ENCODE data around the gene PPM1H. TPM values are rescaled to one million over a fixed set of nuclear protein-coding genes. Genes with fewer than 3 reads are reported as not detected.

PPM1H gene
- total RNA-seq, 2 donors from 2014 or later = 27.0 to 46.9 TPM

DNA sequence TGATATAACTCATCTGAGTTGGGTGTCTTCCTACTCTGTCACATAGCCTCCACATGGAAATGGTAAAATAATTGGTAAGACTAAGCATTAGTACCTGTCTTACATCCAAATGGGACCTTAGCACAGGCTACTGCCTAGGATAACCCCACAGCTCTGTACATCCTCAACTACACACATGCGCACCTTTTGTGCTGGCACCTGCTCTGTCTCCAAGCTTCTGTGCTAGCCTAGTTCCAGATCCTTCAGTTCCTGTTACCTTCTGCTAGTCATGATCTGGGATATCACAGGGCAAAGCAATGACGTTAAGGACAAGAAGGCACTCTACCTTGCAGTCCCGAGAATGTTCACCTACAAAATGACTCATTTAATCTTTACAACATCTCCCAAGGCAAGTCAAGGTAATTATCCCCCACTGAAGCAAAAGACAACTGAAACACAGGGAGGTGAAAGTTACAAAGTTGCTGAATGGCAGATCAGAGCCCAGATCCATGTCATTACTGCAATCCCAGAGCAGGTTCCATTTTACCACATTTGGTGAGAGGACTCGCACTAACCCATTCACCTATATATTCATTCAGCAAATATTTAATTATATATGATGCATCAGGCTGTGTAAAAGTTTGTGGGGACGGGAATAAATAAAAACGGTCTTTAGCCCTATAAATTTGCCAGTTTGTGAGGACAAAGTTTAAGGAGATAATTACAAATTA is 61.7 kb downstream of the PPM1H start:
- TF ChIP-seq, protein P1, sequence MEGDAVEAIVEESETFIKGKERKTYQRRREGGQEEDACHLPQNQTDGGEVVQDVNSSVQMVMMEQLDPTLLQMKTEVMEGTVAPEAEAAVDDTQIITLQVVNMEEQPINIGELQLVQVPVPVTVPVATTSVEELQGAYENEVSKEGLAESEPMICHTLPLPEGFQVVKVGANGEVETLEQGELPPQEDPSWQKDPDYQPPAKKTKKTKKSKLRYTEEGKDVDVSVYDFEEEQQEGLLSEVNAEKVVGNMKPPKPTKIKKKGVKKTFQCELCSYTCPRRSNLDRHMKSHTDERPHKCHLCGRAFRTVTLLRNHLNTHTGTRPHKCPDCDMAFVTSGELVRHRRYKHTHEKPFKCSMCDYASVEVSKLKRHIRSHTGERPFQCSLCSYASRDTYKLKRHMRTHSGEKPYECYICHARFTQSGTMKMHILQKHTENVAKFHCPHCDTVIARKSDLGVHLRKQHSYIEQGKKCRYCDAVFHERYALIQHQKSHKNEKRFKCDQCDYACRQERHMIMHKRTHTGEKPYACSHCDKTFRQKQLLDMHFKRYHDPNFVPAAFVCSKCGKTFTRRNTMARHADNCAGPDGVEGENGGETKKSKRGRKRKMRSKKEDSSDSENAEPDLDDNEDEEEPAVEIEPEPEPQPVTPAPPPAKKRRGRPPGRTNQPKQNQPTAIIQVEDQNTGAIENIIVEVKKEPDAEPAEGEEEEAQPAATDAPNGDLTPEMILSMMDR (IDR thresholded peaks at IDR 0.05) = no peak
- TF ChIP-seq POLR2A (IDR thresholded peaks at IDR 0.05) (no peak), POLR2AphosphoS5 (IDR thresholded peaks at IDR 0.05) (no peak)
- intact Hi-C loops (cut with DNase I) = no loop called here

DNA sequence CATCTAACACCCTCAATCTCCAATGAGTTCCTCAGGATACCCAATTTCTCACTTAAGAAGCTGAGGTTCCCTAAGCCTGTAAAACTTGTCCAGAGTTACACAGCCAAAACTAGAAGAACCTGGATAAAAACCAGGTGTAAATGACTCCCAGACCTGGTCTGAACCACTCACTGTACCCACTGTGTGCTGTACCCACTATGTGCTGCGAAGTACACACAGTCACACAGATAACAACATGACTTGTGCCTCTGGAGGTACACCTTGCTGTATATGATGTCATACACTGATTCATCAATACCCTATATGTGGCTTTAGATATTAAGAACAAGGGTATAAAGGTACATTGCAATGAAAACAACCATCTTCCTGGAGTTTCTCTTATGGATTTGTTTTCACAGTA is 66.1 kb downstream of the PPM1H start:
- no peak for TF ChIP-seq POLR2A (IDR thresholded peaks at IDR 0.05)
- TF ChIP-seq, protein P1 (IDR thresholded peaks at IDR 0.05) = no peak
- no peak for TF ChIP-seq POLR2AphosphoS5 (IDR thresholded peaks at IDR 0.05)
- H3K4me3 ChIP-seq = no peak overlapping the region
- no peak overlapping the region for H3K27ac ChIP-seq
- 85% methylated on average over 1 of the region's 1 CpG for WGBS
- no peaks in the 10 kb centered on the region for H3K27me3 ChIP-seq (replicated peaks; ENCODE audit: insufficient read depth)
- peaks cover 0 to 2% of the 10 kb centered on the region in 2 donors for H3K36me3 ChIP-seq
- H3K4me1 ChIP-seq (replicated peaks) = no peaks in the 10 kb centered on the region
- H3K9me3 ChIP-seq = no peaks in the 10 kb centered on the region
- DNase-seq (ENCODE audit: low spot score) = no peak
- intact Hi-C loops (cut with DNase I) = no loop called here

More for the DNA sequence above, 61.7 kb downstream of the PPM1H start:
- Histone ChIP-seq H3K36me3 (peaks cover 0 to 2% of the 10 kb centered on the region in 2 donors), H3K4me1 (replicated peaks) (no peaks in the 10 kb centered on the region), H3K27ac (no peak overlapping the region), H3K27me3 (replicated peaks; ENCODE audit: insufficient read depth) (no peaks in the 10 kb centered on the region), H3K9me3 (no peaks in the 10 kb centered on the region), H3K4me3 (no peak overlapping the region)
- 70% methylated on average over 6 of the region's 6 CpGs for WGBS
- DNase-seq (ENCODE audit: low spot score) = no peak

GRCh38 chr12:62866451-62867082 is 68.4 kb downstream of the PPM1H start:
- Histone ChIP-seq H3K9me3 (no peaks in the 10 kb centered on the region), H3K27me3 (replicated peaks; ENCODE audit: insufficient read depth) (no peaks in the 10 kb centered on the region), H3K4me3 (no peak overlapping the region), H3K4me1 (replicated peaks) (no peaks in the 10 kb centered on the region), H3K27ac (no peak overlapping the region), H3K36me3 (peaks cover 0 to 2% of the 10 kb centered on the region in 2 donors)
- no peak for TF ChIP-seq POLR2AphosphoS5 (IDR thresholded peaks at IDR 0.05)
- TF ChIP-seq, protein P1 (IDR thresholded peaks at IDR 0.05) = no peak
- no peak for TF ChIP-seq POLR2A (IDR thresholded peaks at IDR 0.05)
- intact Hi-C loops (cut with DNase I) = no loop called here
- 82% methylated on average over 4 of the region's 4 CpGs for WGBS
- no peak for DNase-seq (ENCODE audit: low spot score)

GRCh38 chr12:62865937-62866336 is 69.0 kb downstream of the PPM1H start:
- Histone ChIP-seq H3K4me1 (replicated peaks) (no peaks in the 10 kb centered on the region), H3K27ac (no peak overlapping the region), H3K4me3 (no peak overlapping the region), H3K9me3 (no peaks in the 10 kb centered on the region), H3K27me3 (replicated peaks; ENCODE audit: insufficient read depth) (no peaks in the 10 kb centered on the region), H3K36me3 (peaks cover 0 to 2% of the 10 kb centered on the region in 2 donors)
- intact Hi-C loops (cut with DNase I) = no loop called here
- 74% methylated on average over 4 of the region's 4 CpGs for WGBS
- TF ChIP-seq, protein P1 (IDR thresholded peaks at IDR 0.05) = no peak
- TF ChIP-seq POLR2A (IDR thresholded peaks at IDR 0.05) = no peak
- no peak for DNase-seq (ENCODE audit: low spot score)

DNA sequence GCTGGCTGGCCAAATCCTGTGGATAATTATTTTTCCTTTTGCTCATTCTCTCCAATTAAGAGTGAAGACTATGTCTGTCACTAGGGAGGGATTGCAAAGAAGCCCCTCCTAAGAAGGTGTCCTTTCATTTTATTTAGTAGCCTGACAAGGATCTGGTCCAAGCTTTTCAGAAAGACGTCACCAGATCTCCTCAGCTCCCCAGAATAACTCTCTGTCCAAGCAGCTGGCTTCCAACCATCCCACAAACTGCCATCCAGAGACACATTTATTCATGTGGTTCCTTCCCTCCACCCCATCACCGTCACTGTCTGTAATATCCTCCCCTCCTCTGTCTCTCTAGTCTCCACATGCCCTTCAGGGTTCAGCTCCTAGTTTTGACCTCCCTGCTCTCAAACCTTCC is 69.9 kb downstream of the PPM1H start:
- Histone ChIP-seq H3K27ac (no peak overlapping the region), H3K27me3 (replicated peaks; ENCODE audit: insufficient read depth) (no peaks in the 10 kb centered on the region), H3K9me3 (no peaks in the 10 kb centered on the region), H3K4me1 (replicated peaks) (no peaks in the 10 kb centered on the region), H3K36me3 (peaks cover 0 to 2% of the 10 kb centered on the region in 2 donors), H3K4me3 (no peak overlapping the region)
- no peak for DNase-seq (ENCODE audit: low spot score)
- TF ChIP-seq POLR2A (IDR thresholded peaks at IDR 0.05) = no peak
- TF ChIP-seq POLR2AphosphoS5 (IDR thresholded peaks at IDR 0.05) = no peak
- TF ChIP-seq, protein P1 (IDR thresholded peaks at IDR 0.05) = no peak
- intact Hi-C loops (cut with DNase I) = no loop called here
- WGBS = 64% methylated on average over 2 of the region's 2 CpGs

Measured in prostate gland (tissue), 2 donors.